ENCODE measurements around the gene CLCN5.
A peak's percentile ranks its signal among the peaks of the same experiment; 100 is the strongest.

CLCN5 gene

DNA sequence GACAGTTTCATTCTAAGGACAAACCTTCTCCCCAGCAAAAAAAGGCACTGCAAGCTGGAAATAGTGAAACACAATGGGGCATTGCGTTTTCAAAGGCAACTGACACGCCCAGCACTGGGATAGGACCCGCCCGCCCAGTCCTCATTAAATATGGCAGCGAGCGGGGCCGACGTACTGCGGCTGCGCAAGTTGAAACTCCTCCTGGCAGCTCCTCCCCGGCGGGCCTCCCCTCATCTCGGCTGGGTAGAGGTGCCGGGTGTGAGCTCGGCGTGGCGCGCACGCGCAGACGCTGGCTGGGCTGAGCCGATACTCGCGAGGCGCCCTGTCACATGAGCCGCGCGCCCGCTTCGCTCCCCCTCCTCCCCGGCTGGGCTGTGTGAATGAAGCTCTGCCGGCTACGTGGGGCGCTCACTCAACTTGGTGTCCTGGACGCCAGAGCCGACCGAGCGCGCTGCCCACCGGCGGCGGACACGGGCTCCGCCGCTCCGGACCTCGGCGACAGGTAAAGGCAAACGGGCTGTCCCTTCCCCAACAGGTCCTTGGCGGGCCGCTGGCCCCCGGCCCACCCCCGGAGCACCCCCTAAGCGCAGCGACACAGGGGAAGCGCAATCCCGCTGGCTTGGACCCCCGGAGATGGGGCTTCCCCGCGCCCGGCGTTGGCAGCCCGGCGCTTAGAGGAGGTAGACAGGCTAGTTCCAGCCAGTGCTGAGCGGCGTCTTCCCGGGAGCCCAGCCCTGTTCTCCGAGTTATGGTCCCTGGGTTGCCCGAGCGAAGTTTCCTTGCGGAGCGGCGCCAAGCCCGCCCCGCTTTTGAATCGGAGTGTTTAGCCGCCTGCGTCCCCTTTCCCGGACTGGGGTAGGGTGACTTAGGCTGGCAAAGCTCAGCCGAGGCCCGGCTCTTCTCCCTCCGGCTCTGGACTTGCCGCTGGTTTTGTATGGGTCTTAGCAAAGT, at the start of gene CLCN5:
Gene CLCN5, plus strand, starts transcription at position 306 of the 951 bp plus-strand sequence. CDS start 2,703 bp downstream, outside the sequence.
- peak; percentile 97 for DNase-seq (ENCODE audit: low spot score)

DNA sequence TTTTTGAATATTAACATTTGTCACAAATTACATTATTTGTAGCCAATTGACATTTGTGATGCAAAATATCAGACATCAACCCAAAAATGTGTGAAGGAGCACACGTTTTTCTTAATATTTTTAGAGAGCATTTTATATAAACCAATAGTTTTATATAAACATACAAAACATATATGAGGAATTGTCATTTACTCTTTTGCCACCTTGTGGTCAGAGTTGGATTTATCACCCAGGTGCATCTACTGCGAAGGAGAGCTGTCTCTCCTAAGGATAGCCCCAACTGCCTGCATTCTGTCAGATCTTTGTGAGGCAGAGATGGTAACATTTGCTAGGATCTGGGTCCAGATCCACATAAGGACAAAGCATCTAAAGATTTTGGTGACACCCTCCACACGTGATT, 45.6 kb upstream of the CLCN5 start:
- peak; percentile 19 for DNase-seq (ENCODE audit: low spot score)

DNA sequence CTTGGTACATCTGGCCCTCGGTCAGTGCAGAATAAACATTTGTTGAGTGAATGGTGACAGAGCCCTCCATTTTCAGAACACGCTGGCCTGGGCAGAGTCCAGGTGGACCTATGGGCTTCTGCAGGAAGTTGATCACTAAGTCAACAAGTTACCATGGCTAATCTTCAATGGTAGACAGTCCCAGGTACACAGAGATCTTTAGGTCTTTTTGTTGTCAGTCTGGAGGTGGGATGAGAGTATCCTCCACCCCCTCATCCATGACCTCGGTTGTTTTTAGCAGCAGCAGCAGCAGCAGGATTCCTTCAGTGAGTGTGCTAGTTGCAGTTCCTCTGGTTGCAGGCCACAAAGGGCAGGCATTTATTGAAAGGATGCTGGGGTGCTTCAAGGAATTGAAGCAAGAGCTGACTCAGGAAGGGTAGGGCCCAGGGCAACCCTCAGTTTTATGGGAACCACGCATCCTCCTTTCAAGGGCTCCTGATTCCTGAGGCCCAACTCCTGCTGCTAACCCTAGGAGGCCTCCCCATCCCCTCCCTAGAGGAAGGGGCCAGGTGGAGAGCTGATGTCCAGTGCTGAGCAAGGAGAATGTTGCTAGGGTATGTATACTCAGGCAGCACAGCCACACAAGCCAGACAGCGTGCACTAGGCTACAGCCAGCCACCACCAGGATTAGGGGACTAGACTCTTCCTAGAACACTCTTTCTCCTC, 44.8 kb upstream of the CLCN5 start:
- DNase-seq (ENCODE audit: low spot score): no peak

DNA sequence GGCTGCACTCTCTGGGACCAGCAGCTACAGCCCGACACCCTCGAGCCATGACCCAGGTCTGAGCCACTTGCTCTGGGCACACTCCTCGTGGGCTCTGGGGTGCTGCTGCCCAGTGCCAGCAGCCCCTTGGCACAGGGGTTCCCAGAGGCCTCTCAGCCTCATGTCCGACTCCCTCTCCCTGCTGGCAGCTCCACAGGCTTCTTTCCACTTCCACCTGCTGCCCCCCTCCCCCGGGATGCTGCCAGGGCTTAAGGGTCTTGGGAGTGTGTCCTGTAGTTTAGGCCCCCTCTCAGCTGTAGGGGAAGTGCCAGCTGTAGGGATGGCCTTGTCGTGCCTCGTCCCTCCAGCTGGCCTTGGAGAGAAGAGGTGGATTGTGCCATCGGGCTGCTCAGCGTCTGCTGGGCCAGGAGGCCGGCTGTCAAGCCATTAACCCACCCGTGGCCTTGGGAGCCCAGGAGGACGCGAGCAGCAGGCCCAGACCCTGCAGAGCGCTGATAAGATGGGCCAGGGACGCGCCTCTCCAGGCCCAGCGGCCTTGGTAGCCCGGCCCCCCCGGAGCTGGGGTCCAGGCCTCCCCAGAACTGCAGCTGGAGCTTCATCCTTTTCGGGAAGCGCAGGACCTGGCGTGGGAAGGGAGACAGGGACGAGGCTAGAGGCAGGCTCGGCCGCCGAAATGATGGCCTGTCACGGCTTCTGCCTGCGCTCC, 44.1 kb upstream of the CLCN5 start:
- DNase-seq (ENCODE audit: low spot score): no peak

DNA sequence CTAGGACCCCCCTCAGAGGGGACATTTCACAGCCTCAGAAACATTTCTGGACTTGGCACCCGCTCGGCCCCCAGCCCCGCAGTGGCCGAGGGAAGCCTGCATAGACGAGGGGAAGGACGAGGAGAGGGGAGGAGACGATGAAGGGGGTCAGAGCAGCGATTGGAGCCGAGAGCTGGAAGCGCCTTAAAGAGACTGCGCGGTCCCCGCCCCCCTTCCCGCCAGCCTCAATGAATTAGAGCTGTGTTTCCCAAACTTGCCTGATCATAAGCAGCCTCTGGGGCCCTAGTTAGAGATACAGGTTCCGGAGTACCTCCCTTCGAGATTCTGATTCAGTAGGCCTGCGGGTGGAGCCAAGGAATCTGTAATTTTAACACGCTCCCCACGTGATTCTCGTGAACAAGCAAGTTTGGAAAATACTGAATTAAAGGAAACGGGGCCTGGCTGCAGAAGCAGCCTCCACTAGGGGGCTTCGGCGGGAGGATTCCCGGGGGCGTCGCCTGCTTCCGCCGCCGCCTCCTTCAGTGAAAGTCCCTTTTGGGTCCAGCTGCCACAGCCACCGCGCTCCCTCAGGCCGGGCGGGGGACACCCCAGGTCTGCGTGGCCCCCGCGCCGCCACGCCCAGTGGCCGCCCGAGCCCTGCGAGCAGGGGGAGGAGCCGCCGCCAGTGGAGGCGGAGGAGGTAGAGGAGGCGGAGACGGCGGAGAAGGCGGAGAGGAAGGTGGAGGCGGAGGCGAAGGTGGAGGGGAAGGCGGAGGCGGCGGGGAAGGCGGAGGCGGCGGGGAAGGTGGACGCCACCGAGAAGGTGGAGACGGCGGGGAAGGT, 43.4 kb upstream of the CLCN5 start, which contains the start of gene USP27X:
Gene USP27X, plus strand, starts transcription at position 651 of the 822 bp plus-strand sequence. CDS start 824 bp downstream, outside the sequence.
- DNase-seq (ENCODE audit: low spot score): peak; percentile 86

DNA sequence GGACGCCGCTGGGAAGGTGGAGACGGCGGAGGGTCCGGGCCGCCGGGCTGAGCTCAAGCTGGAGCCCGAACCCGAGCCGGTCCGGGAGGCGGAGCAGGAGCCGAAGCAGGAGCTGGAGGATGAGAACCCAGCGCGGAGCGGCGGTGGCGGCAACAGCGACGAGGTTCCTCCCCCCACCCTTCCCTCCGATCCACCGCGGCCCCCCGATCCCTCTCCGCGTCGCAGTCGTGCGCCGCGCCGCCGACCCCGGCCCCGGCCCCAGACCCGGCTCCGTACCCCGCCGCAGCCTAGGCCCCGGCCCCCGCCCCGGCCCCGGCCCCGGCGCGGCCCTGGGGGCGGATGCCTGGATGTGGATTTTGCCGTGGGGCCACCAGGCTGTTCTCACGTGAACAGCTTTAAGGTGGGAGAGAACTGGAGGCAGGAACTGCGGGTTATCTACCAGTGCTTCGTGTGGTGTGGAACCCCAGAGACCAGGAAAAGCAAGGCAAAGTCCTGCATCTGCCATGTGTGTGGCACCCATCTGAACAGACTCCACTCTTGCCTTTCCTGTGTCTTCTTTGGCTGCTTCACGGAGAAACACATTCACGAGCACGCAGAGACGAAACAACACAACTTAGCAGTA, 42.6 kb upstream of the CLCN5 start:
- DNase-seq (ENCODE audit: low spot score): no peak

DNA sequence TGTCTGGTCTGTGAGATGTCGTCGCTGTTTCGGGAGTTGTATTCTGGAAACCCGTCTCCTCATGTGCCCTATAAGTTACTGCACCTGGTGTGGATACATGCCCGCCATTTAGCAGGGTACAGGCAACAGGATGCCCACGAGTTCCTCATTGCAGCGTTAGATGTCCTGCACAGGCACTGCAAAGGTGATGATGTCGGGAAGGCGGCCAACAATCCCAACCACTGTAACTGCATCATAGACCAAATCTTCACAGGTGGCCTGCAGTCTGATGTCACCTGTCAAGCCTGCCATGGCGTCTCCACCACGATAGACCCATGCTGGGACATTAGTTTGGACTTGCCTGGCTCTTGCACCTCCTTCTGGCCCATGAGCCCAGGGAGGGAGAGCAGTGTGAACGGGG, 41.7 kb upstream of the CLCN5 start:
- no peak for DNase-seq (ENCODE audit: low spot score)

DNA sequence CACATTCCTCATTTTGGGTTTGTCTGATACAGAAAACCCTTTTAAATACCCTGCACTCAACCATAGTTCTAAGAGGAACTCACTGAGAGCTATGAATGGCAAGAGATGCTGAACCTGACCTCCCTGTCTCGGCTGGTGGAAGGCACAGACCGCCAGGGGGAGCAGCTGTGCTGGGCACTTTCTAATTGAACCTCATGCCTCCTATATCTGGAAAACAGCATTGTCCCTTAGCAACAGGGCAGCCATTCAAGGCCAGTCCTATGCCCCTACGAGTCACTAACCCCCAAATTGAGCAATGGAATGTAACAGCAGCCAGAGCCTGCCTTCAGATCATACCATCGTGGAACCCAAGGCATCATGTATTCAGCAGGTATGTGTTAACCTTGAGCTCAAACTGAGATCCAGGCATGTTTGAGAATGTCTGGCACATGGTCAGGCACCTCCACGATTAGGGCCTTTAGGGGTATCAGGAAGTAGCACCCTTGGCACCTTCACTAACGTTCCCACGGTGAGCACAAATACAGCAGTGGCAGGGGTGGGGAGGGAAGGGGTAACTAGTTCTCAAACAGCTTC, 38.0 kb upstream of the CLCN5 start:
- peak; percentile 57 for DNase-seq (ENCODE audit: low spot score)

DNA sequence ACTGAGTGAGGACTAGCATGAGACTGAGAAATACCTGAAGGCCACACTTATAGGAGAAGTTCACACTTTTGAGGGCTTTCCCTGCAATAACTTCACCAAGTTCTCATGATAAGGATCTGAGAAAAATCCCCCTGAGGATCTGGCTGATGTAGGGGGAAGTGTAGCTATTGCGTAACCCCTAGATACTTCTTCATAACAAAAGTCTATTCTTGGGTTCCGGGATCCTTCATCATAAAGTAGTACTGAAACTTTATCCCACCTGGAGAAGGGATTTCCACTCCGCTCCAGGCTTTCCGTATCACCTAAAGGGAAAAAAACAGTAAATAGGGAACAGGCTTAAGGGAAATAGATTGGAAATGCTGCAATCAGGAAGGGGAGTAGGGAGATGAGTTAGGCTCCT, 29.9 kb upstream of the CLCN5 start:
- no peak for DNase-seq (ENCODE audit: low spot score)

DNA sequence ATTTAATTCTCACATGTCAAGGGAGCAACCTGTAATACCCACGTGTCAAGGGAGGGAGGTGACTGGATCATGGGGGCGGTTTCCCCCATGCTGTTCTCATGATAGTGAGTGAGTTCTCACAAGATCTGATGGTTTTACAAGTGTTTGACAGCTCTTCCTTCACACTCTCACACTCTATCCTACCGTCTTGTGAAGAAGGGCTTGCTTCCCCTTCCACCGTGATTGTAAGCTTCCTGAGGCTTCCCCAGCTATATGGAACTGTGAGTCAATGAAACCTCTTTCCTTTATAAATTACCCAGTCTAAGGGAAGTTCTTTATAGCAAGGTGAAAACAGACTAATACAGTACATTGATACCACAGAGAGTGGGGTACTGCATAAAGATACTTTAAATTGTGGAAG, 25.4 kb upstream of the CLCN5 start:
- DNase-seq (ENCODE audit: low spot score): no peak

DNA sequence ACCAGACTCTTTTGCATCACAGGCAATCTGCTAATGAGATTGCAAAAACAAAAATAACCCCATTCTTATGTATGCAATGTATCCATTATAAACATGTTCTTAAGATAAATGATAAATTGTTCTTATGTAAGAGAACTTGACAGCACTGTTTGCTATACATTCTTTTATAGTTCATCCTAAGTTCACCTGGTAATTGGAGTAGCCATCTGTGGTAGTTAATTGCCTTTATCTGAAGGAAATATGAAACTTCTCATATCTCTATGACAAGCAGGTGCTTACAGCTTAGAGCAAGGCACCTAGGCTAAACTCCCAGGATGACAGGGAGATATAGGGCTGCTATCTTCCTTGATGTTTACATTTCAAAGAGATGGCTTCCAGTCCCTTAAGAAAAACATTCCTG, 21.3 kb upstream of the CLCN5 start:
- no peak for DNase-seq (ENCODE audit: low spot score)

DNA sequence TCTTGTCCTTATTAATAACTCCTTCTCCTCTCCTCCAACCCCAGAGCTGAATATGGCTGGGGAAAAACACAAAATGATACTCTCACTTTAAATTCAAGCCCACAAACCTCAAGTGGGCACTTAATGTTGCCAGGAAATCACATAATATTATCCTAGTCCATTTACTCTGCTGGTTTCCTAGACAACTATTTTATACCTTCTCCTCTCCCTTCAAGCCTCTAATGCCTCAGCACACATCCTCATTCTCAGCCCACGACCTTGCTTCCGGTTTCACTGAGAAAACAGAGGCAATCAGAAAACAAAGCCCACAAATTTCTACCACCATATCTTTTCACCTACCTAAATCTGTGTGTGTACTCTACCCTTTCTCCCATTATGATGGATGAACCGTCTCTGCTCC, 12.1 kb upstream of the CLCN5 start:
- no peak for DNase-seq (ENCODE audit: low spot score)

DNA sequence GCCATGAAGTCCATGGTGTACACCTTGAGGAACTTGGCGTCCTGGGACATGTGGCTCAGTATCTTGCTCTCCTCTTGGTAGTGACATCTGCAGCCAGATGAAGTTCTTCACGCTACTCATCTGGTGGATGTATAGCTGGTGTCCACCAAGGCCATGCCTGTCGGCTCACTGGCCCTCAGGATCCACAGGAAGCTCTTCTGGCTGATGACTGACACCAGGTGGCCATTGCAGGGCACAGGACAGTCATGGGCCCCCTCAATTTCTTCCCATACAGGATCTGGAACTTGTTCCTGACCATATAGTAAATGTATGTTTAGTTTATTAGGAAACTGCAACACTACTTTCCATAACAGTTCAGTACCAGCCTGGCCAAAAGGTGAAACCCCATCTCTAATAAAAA, 10.3 kb upstream of the CLCN5 start:
- no peak for DNase-seq (ENCODE audit: low spot score)

DNA sequence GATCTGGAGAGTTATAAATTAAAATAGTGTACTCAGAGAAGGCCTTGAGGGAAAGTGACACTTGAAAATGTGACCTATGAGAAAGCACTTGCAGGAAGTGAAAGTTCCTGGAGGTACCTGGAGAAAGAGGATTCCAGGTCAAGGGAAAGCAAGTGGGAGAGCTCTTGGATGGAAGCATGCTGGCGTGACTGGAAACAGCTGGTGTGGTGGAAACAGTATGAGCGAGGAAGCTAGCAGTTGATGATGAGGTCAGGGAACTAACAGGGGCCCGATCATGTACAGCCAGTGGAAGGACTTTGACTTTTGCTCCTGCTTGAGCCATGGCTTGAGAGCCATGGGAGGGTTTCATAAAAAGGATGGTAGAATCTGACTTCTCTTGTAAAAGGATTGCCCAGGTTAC, 9.5 kb upstream of the CLCN5 start:
- no peak for DNase-seq (ENCODE audit: low spot score)

DNA sequence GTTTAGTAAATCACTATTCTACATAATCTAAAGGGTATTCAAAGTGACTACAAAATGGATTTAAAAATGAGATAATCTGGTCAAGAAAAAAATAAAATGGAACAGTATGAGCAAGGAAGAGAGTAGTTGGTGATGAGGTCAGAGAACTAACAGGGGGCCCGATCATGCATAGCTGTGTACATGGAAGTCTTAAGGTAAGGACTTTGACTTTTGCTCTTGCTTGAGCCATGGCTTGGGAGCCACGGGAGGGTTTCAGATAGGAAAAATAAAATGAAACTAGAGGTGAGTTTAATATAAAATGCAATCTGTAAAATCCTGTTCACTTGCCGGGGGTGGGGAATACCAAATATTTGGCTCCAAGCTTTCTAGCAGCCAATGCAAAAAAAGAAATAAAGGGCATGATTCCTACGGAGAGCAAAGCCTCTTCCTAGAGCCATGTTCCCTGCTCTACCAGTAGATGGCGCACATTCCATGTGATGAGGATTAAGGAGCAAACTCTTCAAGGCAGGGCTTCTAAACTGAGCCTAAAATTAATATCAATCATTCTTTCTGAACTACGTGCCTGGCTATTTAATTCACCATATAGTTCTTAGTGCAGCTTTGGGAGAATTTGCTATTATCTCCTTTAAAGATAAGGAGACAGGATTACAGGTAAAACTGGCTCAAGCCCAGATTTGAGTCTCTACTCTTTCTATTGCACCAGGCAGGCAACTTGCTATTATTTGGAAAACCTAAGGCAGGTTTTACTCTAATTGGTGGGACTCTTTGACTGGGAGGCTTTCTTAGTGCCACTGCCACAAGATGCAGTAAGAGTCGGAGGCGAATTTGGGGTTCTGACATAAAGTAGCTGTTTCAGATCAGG, 6.8 kb upstream of the CLCN5 start:
- peak; percentile 42 for DNase-seq (ENCODE audit: low spot score)

DNA sequence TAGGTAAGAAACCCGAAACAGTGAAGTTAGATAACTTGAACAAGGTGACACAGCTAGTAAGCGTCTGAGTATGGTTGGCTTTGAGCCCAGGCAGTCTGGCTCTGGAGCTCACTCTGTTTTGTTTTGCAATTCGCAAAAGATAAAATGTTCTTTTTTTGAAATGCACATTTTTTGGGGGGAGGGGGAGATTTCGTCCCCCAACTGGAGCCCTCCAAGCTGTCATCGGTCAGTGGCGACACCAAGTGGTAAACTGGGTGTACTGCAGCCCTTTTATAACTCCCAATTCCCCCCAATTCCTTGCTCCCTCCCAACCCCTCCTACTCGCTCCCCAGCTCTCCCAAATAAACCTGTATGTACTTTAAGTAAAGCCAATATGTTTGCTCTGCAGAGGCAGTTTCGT, 2.8 kb upstream of the CLCN5 start:
- peak; percentile 39 for DNase-seq (ENCODE audit: low spot score)

DNA sequence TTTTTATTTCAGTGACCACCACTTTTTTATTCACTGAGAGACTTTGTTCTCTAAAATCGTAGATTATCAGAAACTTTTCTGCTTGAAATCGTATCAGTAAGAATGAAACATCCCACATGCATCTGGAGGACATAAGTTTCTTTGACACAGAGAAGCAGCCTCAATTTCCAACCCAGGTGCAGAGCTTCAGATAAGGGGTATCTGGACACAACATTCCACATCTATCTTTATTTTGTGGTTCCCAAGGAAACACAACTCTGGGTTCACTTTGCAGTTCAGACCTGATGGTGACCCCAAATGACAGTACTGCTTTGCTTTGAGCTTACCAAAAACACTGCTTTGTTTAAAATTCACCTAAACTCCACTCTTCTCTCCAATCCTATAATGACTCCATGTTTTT, 1.3 kb upstream of the CLCN5 start:
- DNase-seq (ENCODE audit: low spot score): no peak

DNA sequence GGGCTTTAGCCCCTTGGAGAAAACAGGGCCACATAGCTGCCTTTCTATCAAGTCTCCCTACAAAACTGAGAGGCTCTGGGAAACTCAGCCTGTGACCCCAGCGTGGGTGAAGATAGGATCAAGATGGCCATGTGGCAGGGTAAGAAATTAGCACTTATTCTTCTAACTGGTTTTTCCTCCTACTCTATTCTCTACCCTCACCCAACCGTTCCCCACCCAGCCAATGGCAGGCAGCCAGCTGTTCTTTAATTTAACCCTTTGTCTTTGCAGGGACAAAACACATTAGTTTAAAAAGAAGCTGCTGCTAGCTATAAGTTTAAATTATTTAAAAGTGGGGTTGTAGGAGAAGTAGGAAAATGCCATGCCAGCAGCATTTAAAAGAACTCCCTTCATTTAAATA, 2.8 kb downstream of the CLCN5 start:
- no peak for DNase-seq (ENCODE audit: low spot score)

DNA sequence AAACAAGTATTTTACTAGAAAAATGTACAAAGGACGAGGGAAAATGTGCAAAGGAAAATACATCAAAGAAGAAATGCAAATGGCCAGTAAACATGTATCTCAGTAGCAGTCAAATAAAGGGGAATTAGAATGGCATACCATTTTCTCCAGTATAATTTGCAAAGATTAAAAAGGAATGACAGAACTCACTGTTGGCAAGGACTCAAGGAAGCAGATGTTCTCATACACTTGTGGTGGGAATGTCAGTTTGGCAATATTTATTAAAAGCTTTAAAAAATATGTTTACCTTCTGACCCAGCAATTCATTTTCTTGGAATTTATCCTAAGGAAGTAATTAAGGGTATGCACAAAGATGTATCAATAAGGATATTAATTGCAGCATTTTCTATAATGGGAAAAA, 7.6 kb downstream of the CLCN5 start:
- peak; percentile 40 for DNase-seq (ENCODE audit: low spot score)

DNA sequence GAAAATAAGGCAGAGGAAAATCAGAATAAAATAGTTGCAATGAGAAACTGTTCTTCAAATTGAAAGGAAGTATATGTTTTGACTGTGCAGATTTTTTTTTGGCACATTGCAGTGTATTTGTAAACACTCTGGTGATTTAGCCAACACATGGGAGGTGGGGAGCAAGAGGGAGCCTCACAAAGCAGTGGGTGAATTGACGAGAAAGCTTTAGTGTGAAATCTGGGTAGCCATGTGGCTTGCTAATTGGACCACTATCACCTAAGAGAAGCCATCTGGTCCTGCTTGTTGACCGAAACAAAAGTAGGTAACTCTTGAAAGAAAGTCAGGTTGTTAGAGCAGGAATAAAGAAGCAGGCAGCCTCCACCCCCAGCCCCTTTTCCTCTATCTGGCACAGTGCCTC, 10.4 kb downstream of the CLCN5 start:
- DNase-seq (ENCODE audit: low spot score): no peak

Measured in GM03348 (cell line).